Stimulated activated CD4-positive, alpha-beta T cell treated with anti-CD3 and anti-CD28 coated beads, TNF-alpha, amount 100 ng/mL, for 4 hours (primary cell): ENCODE data around the gene SIX6.
"Not testable (repeated sequence)": the region's sequence is repeated elsewhere in the genome, so short reads cannot be mapped to it uniquely, and the experiment has no call there.

Source experiments
- DNase-seq, 3 experiments: peaks; one replicate each; pipeline ENCODE4 v3.0.0-alpha.2; 2020; ENCODE audit warnings: low read depth in 3 of 3

The SIX6 gene

DNA sequence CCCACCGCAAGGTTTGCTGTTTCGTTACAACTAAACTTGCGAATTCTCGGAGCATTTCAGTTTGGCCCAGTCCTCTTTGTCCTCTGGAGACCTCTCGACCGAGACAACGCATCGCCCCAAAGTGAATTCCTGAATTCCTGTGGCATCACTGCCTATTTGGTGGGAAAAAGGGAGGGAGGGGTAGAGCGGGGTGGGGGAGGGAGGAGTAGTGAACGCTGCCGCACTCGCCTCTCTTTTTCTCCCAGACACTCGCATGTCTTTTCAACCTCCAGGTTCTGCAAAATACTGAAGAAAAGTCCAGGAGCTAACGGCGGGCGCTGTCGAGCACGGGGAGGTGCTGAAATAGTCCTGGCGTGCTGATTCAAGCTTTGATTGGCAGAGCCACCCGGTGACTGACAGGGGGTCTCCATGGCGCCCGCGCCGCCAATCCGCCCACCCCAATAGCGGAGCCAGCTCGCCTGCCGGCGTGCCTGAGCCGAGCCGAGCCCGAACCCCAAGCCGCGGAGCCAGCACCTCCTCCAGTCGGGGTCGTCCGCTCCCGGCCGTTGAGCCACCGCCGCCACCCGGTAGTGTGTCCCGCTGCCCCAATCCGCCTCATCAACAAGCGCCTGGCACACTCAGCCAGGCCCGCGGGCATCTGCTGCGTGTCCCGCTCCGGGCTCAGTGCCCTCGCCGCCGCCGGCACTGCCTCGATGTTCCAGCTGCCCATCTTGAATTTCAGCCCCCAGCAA lies at the start of gene SIX6:
TSS of gene SIX6 (plus strand) at position 440 of the 731 bp plus-strand sequence. CDS start at position 693, 253 bp downstream.
- no peak for DNase-seq

DNA sequence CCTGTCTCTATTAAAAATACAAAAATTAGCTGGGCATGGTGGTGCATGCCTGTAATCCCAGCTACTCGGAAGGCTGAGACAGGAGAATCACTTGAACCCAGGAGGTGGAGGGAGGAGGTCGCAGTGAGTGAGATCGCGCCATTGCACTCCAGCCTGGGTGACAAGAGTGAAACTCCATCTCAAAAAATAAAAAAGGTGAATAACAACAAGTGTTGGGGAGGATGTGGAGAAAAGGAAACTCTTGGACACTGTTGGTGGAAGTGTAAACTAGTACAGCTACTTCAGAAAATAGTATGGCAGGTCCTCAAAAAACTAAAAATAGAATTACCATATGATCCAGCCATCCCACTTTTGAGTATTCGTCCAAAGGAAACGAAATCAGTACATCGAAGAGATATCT lies 28.7 kb upstream of the SIX6 start:
- DNase-seq, result not testable (repeated sequence)

DNA sequence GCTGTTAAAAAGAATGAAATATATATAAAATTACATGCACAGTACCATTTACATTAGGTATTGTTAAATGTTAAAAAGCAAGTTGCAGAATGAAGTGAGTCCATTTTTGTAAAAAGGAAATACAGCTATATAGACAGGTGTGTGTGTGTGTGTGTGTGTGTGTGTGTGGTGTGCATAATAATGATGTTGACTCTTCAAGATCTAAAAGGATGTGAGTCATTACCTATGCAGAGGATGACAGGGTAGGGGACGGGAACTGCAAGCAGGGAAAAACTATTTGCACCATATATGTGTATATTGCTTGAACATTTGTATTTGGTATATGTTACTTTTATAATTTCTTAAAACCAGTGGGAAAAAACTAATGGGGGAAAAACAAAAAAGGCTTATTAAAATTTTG lies 26.2 kb upstream of the SIX6 start:
- no peak for DNase-seq

DNA sequence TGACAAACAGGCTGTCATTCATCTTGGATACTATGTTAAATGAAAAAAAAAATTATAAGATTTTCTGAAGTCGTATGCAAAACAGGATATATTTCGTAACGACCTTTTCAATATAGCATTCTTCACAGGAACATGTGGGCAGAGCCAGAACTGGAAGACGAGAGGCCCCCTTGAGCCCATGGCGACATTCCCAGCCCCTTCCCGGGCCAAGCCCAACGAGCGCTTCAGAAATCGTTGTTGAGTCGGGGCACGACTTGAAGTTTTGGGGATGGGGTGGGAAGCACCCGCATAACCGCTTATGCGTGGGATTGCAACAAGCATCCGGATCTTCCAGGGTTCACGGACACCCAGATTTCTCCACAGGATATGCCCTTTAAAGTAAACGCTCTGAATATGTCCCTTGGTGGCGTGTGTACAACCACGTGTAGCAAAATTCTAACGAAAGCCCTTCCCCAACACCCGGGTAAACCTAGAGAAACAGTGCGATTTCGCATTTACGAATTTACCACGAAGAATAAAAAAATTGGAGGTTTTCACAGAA lies 23.8 kb upstream of the SIX6 start:
- no peak for DNase-seq

DNA sequence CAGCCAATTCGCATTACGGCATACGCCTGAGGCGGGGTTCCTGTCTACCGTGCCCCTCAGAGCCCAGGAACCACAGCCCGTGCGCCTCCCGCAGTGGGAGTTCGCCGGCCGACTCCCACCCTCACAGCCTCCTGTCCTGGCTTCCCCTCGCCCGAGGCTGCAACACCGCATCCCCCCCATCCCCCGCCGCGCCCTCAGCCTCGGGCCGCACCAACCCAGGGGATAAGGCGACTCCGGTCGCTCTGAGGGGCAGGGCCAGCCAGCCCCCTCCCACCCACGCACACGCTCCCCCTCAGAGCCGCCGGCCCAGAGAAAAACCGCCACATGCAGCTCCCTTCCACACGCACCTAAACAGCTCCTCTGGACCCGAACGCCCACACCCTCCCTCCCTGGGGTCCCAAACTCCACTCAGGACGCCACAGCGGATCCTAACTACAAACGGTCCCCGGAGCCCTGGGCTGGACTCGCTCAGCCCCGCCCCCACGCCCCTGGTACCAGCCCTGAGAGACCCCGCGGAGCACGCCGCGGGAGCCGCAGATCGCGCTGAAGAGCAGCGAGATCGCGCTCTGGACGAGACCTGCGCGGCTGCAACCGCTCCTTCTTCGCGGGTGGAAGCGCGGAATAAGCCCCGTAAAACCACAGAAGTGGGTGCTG lies 23.2 kb upstream of the SIX6 start, which contains the start of gene C14orf39:
TSS of gene C14orf39 (minus strand) at position 466 of the 654 bp plus-strand sequence. CDS start 985 bp downstream, outside the sequence.
- no peak for DNase-seq

DNA sequence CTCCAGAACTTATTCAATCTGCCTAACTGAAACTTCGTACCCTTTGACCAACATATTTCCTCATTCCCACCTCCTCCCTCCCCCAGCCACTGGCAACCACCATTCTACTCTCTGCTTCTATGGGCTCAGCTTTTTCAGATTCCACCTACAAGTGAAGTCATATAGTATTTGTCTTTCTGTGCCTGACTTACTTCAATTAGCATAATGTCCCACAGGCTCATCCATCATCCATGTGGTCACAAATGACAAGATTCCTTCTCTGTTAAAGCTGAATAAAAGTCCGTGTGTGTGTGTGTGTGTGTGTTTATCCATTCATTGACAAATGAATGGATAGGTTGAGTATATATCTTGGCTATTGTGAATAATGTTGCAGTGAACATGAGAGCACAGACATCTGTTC lies 21.7 kb upstream of the SIX6 start:
- no peak for DNase-seq

DNA sequence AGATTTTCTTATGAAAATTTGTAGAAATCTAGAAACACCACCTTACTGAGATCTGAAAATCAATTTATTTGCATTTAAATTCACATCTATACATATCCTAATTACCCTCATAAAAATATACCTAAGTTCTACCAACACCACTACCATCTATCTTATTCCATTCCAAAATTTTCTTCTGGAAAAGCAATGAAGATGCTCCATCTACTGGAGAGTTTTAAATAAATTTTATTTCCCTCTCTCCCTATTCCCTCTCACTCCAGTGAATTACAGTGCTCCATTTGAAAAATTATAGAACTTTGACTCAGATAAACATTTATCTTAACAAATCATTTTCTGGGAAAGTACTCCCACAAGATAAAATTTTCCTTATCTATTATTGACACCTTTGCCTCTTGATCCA lies 20.8 kb upstream of the SIX6 start:
- no peak for DNase-seq

DNA sequence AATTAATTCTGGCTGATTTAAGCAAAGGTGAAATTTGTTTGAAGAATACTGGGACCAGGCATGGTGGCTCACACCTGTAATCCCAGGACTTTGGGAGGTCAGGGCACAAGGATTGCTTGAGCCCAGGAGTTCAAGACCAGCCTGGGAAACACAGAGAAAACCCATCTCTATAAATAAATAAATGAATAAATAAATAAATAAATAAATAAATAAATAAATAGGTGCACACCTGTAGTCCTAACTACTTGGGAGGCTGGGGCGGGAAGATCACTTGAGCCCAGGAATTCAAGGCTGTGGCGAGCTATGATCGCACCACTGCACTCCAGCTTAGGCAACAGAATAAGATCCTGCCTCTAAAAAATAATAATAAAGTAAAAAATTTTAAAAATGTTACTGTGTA lies 18.7 kb upstream of the SIX6 start:
- DNase-seq, result no peak

DNA sequence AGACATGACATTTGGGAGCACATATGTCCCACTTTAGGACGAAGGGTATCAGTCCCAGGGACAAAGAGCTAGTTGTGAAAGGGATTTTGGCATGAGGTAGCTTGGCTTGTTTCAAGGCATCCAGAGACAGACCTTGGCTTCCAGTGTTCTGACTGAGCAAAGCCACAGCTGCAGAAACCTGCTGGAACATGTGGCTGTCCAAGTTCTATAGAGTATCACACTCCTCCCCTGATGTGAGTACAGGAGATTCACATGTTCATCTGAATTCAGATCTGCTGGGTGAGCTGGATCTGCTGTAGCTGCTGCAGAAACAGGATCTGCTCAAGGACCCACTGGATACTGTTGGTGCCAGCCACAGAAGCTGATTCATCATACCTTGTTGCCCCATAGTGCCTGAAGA lies 13.0 kb upstream of the SIX6 start:
- DNase-seq, result no peak

DNA sequence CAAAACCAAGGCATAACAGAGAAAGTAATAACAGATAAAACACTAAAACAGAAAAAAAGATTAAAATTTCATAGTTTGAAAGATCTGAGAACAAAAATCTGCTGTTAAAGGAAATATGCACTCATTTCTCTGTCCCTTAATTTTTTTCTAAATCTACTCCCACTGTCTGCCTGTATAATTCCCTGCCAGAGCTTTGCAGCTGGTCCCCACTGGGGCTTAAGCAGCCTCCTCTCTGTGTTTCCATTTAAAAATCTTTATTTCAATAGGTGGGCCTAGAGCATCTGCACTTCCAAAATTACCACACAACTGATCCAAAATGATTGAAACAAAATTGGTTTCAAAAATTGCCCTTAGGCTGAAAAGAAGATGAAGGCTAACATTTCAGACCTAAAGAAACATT lies 6.4 kb upstream of the SIX6 start:
- DNase-seq, result no peak

DNA sequence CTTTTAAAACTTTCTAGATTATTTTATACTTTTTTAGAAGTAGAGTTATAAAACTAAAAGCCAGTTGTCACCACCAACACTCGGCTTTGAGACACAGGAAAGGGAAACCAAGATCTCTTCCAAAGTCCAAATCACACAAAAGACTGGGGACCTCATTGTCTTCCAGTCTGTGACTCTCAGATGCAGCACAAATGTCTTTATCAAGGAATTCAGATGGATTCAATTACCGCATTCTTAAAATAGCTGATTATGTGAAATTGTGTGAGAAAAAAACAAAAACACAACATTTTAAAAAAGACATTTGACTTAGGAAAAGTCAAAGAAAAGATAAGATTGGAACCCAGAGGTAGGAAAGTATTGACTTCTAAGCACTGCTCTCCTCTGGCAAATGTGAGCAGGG lies 3.5 kb upstream of the SIX6 start:
- no peak for DNase-seq

DNA sequence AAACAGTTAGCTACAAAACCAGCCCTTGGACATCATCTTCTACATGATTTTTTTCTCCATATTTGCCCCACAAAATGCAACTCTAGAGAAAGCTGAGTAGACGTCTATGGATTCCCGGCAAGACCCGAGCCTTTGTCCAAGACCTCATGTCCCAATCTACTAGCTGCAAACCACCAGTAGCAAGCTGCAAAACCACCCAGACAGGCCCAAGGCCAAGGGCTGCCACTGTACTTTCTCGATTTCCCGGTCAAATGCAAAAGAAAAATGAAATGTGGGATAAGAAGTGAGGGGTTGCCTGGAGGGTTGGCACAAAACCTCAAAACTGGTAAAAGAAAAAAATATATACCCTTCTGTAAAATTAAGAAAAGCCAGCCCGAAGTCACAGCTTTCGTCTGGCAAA lies 2.9 kb upstream of the SIX6 start:
- DNase-seq, result no peak

DNA sequence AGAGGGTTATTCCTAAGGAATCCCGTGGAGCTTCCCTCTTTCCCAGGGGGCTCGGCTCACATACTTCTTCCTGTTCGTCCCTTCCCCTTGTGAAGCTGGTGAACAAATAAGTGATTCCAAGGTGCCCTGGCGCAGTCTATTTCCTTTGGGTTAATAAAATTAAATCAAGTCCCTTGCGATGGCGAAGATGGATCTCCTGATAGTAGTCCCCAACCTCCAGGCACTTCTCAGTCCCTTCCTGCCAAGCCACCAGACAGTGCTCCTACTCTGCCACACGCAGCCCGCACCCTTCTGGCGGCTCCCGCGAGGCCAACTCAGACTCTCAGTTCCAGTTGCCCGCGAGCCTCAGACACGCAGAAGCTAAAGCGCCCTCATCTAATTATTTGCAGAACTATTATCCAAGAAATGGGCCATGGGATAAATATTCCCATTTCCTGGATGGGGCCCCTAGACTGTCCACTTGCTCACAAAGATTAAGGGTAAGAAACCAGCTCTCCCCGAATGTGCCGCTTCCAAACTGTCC lies 2.4 kb upstream of the SIX6 start:
- DNase-seq, result no peak

DNA sequence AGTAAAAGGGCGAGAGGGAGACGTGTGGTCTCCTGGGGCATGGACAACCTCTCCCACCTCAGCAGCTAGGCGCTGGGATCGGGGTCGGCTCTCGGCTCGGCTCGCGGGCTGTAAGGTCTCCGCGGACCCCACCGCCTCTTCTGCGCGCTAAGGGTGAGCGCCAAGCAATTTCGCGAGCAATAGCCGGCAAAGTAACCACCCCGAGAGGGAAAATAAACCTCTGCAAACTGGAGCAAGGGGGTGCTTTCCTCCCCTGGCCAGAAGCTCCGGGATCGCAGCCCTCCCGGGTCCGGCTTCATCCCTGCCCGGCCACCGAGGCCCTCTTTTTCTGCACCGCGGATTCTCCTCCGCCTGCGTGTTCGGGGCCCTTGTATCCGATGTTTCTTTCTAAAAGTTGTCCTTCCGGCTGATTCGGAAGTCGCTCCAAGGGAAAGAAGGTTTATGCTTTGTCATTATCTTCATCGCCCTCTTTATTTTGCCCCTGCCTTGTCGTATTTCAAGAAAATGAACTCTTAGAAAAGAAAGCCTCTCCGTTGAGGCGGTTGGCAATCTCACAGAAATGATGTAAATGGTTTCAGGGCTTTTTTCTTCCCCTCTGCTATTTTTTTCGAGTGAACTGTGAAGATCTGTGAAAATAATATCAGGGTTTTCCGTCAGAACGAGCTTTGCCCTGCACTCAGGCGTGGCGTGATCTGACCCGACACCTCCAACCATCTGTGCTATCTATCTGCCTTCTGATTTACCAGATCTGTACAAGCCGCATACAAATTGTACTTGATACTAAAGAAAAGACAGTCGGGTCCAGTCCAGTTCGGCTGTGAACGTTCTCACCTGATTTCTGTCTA lies 1.7 kb upstream of the SIX6 start:
- no peak for DNase-seq

DNA sequence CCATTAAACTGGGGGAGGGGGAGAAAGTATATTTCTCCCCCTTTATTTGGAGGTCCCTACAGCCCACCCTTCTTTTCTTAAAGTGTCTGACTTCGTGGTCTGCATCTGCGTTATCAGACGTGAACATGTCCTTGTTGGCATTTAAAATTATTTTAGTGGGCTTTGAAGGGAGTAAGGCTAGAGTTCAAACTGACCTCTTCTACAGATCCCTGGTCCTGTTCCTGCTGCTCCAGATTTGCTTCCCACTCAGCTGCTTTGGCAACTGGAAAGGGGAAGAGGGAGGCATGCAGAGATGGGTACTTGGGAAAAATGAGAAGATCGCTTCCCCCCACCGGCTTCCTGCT lies 611 bp upstream of the SIX6 start:
- no peak for DNase-seq

DNA sequence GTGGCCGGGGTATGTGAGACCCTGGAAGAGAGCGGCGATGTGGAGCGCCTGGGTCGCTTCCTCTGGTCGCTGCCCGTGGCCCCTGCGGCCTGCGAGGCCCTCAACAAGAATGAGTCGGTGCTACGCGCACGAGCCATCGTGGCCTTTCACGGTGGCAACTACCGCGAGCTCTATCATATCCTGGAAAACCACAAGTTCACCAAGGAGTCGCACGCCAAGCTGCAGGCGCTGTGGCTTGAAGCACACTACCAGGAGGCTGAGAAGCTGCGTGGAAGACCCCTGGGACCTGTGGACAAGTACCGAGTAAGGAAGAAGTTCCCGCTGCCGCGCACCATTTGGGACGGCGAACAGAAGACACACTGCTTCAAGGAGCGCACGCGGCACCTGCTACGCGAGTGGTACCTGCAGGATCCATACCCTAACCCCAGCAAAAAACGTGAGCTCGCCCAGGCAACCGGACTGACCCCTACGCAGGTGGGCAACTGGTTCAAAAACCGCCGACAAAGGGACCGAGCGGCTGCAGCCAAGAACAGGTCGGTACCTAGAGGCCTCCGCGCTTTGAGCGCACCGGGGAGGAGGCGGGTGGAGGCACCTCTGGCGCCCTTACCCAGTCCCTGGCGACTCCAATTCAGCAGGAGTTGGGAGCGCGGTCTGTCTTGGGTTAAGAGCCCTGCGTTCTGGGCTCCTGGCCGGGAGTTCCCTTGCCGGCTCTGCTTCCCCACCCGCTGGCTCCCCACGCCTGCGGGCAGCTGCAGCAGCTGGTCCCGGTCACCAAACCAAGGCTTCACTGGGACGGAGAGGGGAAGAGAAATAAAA lies 700 bp downstream of the SIX6 start:
- DNase-seq, result no peak

DNA sequence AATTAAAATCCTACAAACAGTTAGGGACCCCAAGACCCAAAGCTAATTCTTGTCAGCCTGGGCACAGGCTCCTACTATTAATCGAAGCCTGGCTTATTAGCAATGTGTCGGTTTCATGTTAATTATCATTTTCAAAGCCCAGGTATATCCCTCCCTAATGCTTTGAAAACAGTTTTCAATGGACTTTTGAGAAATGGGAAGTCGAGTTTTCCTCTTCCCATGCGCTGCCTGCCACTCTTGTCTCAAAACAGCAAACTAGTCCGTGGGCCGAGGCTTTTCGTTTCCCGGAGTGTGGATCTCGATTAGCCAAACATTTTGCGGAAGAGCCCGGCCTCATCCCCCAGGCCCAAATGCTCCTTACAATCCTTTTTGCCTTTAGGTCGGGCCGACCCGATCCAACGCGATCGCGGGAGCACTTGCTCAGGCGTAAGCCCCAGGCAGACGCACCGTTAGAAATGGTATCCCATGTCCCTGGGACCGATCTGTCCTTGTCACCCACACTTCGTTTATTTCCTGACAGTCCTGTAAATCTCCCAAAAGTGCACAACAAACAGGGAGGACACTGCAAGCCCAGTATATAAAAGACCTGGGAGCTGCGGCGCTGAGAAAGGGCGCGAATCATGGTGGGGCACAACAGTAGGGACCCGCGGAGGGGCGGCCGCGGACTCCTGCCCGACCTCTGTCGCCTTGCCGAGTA lies 1.5 kb downstream of the SIX6 start:
- no peak for DNase-seq

DNA sequence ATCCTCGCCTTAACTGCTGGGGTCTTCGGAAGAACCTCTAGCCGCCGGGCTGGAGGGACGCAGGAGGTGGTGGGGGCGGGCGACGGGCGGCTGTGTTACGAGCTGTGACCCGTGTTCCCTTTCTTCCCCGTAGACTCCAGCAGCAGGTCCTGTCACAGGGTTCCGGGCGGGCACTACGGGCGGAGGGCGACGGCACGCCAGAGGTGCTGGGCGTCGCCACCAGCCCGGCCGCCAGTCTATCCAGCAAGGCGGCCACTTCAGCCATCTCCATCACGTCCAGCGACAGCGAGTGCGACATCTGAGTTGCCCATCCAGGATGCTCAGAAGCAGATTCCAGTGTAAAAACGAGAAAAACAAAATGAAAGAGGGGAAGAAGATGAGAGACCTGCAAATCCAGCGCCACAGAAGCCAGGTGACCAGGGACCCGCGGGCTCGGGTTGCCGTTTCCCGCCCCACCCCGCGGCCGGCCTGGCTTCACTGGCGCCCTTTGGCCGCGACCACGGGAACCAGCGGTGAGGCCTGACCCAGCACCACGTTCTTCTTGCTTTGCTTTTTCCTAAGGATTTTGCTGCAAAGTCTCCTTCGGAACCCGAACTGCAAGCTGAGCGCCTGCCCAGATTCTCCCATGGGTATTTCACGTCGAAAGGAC lies 2.1 kb downstream of the SIX6 start:
- no peak for DNase-seq

DNA sequence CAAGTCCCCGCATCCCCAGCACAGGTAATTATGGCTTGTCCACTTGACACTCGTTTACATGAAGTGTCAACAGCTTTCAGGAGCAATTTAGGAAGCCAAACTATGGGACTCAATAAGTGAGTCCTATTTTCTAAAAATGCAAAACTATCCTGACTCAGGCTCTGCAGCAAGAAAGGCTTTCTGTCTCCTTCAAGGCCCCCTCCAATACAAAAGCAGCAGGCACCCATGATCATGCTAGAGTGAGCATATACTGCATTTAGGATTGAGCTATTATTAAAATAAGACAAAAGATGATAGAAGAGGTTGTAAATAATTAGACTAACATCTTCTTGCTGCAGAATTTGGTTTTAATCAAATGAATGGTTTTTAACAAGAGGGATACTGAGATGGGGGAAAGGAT lies 3.2 kb downstream of the SIX6 start:
- DNase-seq, result no peak

DNA sequence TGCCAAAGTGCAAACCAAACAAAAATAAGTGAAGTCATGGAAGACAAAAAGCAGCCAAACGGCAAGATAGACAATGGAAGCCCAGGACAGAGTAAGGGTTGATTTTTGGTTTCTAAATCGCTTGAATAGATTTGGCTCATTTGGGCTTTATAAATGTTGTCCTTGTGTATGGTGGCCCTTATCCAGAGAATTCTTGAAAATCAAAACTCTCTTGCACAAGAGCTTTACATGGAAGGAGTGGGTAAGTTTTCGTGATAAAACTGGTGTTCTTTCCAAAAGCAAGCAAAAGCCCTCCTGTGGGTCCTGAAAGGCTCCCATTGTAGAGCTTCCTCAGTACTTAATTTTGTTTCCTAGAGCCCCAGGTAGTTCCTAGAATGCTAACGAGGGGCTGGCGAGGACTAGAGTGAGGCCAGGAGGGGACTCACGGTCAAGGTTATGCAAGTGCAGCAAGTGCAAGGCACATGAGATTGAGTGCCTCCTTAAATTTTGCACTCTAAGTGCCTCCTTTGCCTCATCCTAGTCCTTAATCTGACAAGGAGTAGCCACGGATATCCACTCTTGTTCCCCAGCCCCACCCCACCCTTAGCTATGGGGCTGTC lies 4.1 kb downstream of the SIX6 start:
- DNase-seq, result no peak
